ENCODE data around the gene KDM1A.

Gene KDM1A

DNA sequence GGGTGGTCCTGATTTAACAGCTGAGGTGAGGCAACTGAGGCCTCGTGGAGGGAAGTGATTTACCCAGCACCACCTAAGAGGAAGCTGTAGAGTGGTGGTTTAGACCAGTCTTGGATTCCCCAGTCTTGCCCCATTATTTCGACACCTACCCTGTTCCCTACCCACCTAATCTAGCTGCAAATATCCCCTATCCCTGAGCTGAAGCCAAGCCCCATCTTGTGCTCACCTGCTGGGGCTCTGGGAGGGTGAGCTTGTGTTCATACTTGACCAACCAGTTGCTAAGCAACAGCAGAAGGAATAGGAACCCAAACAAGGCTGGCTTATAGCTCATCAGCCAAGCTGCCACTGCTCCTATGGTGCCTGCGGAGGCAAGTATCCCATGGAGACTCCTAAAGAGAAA, 5.6 kb upstream of the KDM1A start:
- DNase-seq (ENCODE audit: low read depth), result no peak

GRCh38 chr1:23018661-23019093, 591 bp upstream of the KDM1A start:
- DNase-seq (ENCODE audit: low read depth), result no peak

DNA sequence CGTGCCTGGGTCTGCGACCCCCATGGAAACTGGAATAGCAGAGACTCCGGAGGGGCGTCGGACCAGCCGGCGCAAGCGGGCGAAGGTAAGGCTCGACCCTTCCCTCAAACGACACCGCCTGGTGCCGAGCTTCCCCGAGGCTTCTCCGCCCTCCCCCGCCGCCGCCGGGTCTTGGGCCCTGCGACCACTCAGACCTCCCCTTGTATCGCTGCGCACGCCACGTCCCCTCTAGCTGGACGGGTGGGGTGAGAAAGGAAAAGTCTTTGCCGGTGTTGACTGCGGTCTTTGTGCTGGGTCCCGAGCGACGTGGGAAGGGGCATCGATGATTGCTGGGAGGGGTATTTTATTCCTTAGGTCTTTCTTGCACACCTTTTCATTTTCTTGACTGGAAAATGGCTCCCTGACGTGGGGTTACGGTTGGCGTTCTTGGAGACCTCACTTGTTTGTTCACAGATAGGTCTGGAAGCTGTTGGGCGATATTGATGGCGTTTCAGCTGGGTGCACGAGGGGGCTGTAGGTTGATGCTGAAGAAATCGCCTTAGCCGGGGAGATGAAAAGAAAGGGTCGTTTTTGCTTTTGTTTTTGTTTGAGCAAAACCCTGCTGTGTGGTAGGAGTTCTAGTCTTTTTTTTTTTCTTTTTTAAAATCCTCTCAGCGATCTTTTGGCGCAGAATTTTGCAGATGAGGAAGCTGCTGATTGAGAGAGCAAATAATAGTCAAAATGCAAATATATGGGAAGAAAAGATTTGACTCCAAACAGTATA, 776 bp downstream of the KDM1A start:
- no peak for DNase-seq (ENCODE audit: low read depth)

DNA sequence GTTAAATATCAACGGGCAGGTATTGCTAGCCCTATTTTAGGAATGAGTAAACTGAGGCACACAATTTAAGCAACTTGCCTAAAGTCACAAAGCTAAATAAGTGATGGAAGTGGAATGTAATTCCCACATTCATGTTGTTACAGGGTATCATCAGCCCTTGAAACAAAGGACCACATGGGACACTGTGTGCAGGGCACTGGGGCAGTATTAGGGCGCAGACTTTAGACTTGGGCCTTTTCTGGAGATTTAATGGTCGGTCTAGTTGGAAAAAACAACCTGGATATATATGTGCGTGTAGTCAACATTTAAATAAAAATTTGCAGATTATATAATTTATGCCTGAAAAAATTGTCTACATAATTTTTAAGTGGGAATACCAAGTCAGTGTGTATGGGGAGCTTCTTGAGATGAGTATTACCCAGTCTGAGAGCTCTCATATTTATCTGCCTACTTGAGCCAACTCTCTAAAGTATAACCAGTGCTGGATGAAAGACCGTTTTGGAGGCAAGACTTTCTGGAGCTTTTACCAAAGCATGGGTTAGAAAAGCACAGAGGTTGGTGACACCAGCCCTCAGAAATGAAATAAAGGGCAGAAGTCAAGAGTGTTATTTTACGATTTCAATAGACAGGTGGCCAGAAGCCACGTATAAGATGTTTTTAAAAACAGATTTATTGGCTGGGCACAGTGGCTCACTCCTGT, 1.6 kb downstream of the KDM1A start:
- DNase-seq (ENCODE audit: low read depth), result no peak

DNA sequence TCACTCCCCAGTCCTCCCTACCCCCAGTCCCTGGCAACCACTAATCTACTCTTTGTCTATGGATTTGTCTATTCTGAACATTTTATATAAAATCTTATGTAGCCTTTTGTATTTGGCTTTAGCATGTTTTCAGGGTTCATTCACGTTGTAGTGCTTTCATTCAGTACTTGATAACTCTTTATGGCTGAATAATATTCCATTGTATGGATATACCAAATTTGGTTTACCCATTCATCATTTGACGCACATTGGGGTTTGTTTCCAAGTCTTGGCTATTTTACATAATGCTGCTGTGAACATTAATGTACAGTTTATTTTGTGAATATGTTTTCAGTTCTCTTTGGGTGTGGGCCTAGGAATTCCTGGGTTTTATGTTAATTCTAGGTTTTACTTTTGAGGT, 2.6 kb downstream of the KDM1A start:
- DNase-seq (ENCODE audit: low read depth), result no peak

DNA sequence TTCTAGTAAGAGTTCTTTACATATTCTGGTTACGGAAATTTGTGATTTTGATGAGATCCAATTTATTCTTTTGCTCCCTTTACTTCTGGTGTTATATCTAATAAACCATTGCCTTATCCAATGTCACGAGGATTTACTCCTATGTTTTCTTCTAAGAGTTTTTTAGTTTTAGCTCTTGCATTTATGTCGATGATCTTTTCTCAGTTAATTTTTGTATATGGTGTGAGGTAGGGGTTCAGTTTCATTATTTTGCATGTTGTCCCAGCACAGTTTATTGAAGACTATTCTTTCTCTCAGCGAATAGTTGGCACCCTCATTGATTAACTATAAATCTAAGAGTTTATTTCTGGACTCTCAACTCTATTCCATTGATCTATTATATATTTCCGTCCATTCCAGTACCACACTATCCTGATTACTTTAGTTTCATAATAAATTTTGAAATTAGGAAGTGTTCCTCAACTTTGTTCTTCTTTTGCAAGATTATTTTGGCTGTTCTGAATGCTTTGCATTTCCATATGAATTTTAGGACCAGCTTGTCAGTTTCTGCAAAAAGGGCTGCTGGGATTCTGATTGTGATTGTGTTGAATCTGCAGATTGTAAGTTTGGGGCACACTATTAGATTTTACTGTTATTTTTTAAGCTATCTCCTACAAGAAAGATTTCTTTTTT, 4.0 kb downstream of the KDM1A start:
- DNase-seq (ENCODE audit: low read depth), result no peak

DNA sequence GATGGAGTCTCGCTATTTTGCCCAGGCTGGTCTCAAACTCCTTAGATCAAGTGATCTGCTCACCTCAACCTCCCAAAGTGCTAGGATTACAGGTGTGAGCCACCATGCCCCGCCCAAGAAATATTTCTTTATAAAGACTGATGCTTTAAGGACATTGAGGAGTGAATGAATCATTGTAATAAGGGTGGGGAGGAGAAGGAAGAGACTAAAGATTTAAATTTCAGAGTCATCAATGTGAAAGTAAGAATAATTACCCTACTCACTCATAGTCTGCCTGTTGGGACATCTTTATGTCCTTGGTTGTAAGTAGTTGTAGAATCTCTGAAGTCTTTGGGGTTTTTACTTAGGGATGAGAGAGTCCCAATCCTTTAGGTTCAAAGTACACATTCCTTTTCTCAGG, 7.3 kb downstream of the KDM1A start:
- DNase-seq (ENCODE audit: low read depth), result no peak

GRCh38 chr1:23027352-23027907, 8.2 kb downstream of the KDM1A start:
- DNase-seq (ENCODE audit: low read depth), result no peak

DNA sequence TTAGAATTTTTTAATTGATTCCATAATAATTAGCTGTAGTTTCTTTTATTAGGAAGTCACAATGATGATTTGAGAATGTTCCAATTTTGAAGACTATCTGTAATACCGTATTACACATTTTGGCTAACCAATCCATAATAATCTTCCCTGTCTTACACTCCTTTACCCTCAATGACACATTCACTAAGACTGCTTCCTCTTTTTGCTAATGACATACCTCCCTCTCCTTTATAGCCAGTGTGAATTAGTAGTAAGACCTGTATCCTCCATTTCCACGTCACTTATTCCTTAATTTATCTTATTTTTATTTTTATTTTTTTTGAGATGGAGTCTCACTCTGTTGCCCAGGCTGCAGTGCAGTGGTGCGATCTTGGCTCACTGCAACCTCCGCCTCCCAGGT, 10.1 kb downstream of the KDM1A start:
- no peak for DNase-seq (ENCODE audit: low read depth)

DNA sequence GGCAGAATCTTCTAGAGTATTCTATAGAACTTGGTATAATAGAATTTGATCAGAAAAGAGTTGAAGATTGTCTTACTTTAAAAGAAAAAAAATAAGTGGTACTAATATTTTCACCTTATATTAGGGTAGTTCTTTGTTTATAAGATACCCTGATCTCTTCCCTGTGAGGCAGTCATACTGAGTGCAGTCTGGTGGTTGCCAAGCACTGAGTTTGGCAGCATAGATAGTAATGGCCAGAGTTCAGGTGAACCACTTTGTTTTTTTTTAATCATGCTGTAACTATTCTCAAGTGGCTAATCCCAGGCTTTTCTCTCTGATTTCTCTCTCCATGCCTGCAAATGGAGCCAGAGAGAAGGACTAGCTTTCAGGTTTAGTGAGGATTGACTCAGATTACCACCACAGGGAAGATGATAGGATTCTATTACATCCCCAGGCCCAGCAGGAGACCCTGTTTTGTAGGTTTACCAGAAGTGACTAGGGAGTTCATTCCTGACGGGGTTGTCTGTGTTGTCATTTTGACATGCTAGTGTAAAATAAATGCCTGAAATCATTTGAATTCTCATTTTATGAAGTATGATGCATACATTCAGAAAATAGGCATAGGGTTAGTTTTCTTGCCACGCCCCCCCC, 16.7 kb downstream of the KDM1A start:
- DNase-seq (ENCODE audit: low read depth), result no peak

- no peak for DNase-seq (ENCODE audit: low read depth)
Measured at GRCh38 chr1:23037081-23037740, 17.9 kb downstream of the KDM1A start.

DNA sequence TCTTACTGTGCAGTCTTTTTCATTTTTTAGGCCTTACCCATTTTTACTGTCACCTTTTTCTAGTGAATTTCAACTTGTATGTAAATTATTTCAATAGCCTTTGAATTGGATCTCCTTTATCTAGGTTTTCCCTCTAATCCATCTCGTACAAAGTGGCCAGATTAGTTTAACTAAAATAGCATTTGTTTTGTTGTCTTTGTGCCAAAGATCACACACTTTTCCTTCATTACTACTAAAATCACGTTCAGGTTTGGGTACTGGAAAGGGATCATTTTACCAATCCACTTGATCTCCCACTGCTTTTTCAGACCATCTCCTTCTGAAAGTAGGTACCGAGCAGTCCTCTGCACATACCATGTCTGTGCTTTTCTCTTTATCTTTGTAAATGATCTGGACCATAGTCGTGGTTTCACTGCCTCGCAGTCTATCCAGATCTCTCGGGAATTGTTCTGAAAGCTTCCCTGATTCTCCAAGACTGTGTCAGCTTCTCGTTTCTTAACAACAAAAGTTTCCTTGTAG, 20.1 kb downstream of the KDM1A start:
- no peak for DNase-seq (ENCODE audit: low read depth)

DNA sequence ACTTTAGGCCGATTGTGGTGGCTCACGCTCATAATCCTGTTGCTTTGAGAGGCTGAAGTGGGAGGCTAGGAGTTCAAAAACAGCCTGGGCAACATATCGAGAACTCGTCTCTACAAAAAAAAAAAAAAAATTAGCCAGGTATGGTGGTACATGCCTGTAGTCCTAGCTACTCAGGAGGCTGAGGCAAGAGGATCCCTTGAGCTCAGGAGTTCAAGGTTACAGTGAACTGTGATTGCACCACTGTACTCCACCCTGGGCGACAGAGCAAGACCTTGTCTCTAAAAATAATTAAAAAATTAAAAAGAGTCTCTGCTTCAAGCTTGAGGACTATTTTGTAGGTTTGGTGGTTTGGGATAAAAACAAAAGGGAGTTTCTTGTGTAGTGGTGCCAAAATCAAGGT, 21.2 kb downstream of the KDM1A start:
- DNase-seq (ENCODE audit: low read depth), result no peak

- DNase-seq (ENCODE audit: low read depth), result no peak
Measured at GRCh38 chr1:23044035-23044434, 24.8 kb downstream of the KDM1A start.

- no peak for DNase-seq (ENCODE audit: low read depth)
Measured at GRCh38 chr1:23050201-23050600, 30.9 kb downstream of the KDM1A start.

DNA sequence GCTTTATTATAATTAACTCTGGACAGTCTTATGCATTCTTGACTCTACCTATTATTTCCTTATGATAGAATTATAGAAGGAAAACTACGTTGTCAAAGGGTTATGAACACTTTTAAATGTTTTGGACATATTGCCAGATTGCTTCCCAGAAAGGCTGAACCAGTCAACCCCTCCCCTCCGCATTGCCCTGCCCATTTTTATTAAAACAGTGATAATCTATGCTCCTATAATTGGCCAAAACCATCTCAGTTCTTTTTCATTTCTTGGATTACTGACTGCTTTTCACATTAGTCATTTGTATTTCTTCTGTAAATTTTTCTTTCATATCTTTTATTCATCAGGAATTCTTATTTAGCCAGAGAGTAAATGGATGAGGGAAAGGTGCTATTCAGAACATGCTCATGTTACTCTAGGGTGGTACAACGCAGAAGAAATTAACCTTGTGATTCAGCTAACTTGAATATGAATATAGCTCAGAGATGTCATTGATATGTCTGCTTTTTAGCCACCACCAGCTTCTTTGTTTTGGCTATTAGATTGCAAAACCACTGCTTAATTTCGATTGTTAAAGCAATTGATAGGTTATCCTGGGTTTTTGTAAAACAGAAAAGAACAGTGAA, 32.1 kb downstream of the KDM1A start:
- no peak for DNase-seq (ENCODE audit: low read depth)

GRCh38 chr1:23057301-23057700, 38.0 kb downstream of the KDM1A start:
- DNase-seq (ENCODE audit: low read depth), result no peak

DNA sequence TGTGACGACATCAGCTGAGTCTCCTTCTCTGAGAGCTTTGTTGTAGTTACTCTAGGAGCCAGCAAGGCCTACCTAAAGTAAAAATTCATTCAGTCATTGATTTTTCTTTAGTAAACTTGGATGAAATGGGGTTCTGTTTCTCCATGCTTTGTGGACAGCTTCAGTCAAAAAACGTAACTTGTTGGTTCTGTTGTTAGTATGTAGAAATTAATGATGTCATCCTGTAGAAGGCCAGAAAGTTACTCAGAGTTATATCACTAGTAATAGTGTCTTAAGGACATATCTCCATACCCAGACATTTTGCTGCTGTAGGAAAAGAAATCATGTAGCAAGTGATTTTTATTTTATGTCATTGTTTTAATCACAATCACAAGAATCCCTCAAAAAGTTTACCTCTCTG, 43.0 kb downstream of the KDM1A start:
- DNase-seq (ENCODE audit: low read depth), result no peak

GRCh38 chr1:23065385-23065784, 46.1 kb downstream of the KDM1A start:
- DNase-seq (ENCODE audit: low read depth), result no peak

- no peak for DNase-seq (ENCODE audit: low read depth)
Measured at GRCh38 chr1:23066075-23066474, 46.8 kb downstream of the KDM1A start.

- DNase-seq (ENCODE audit: low read depth), result no peak
Measured at GRCh38 chr1:23069149-23069548, 49.9 kb downstream of the KDM1A start.
